GM19328 (cell line): Measurements from ENCODE around the gene KCNN1.
A peak's percentile ranks its signal among the peaks of the same experiment; 100 is the strongest.
"Not testable (repeated sequence)": the region's sequence is repeated elsewhere in the genome, so short reads cannot be mapped to it uniquely, and the experiment has no call there.

Experiments used
- ATAC-seq: cut with Tn5 transposase; IDR thresholded peaks from one replicate; pipeline ENCODE4 v1.9.1; 2021; ENCODE audit warnings: mild to moderate bottlenecking, moderate library complexity; ENCODE audit not compliant: unreplicated experiment

KCNN1 gene

GRCh38 chr19:17999684-18000479 lies 33.0 kb downstream of the KCNN1 start:
- no peak for ATAC-seq

GRCh38 chr19:18000480-18000914 lies 33.6 kb downstream of the KCNN1 start:
- ATAC-seq: no peak

- ATAC-seq: no peak
These were observed 34.2 kb downstream of the KCNN1 start for GRCh38 chr19:18000915-18001776.

- no peak for ATAC-seq
These were observed 35.0 kb downstream of the KCNN1 start for GRCh38 chr19:18001777-18002345.

GRCh38 chr19:18002347-18002850 lies 35.5 kb downstream of the KCNN1 start:
- ATAC-seq: no peak

- not testable (repeated sequence) for ATAC-seq
These were observed 38.8 kb downstream of the KCNN1 start for GRCh38 chr19:18005750-18006149.

- ATAC-seq: peak; percentile 41
These were observed 40.4 kb downstream of the KCNN1 start for GRCh38 chr19:18007044-18007916.

- ATAC-seq: peak; percentile 68
These were observed 41.2 kb downstream of the KCNN1 start, which contains the start of gene ARRDC2 for GRCh38 chr19:18007917-18008673. Gene ARRDC2 (plus strand): TSS chr19:18008170. CDS start chr19:18008311, 141 bp downstream.

- ATAC-seq: no peak
These were observed 41.9 kb downstream of the KCNN1 start for GRCh38 chr19:18008814-18009213.

- no peak for ATAC-seq
These were observed 42.6 kb downstream of the KCNN1 start for GRCh38 chr19:18009412-18010066.

GRCh38 chr19:18010149-18010548 lies 43.2 kb downstream of the KCNN1 start:
- no peak for ATAC-seq

- ATAC-seq: no peak
These were observed 46.6 kb downstream of the KCNN1 start for GRCh38 chr19:18013210-18014111.

GRCh38 chr19:18014197-18014596 lies 47.3 kb downstream of the KCNN1 start:
- no peak for ATAC-seq

- ATAC-seq: no peak
These were observed 49.5 kb downstream of the KCNN1 start for GRCh38 chr19:18016209-18016910.

- ATAC-seq: no peak
These were observed 50.6 kb downstream of the KCNN1 start for GRCh38 chr19:18017275-18018083.
